Measurements from ENCODE around the gene COL21A1.

DNA sequence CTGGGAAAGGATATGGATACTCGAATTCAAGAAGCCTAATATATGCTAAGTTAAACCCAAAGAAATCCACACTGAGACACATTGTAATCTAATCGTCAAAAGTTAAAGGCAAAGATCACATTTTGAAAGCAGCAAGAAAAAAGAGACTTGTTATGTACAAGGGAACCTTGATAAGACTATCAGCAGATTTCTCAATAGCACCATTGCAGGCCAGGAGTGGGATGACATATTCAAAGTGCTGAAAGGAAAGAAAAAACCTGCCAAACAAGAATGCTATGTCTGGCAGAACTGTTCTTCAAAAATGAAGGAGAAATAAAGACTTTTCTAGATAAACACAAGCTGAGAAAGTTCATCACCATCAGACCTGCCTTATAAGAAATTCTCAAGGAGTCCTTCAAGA lies 75.2 kb downstream of the COL21A1 start:
- TF ChIP-seq POLR2A (IDR thresholded peaks at IDR 0.05; ENCODE audit: low read length): no peak
- TF ChIP-seq GATA1 (IDR thresholded peaks at IDR 0.05; ENCODE audit: low read depth, low read length): no peak
